Skin of body (tissue), 2 donors: Measurements from ENCODE around the gene ZBTB20. TPM values are rescaled to one million over a fixed set of nuclear protein-coding genes. Genes with fewer than 3 reads are reported as not detected.

Experiments
- DNase-seq: peaks from one replicate; lab custom pipeline; 2025; lab: John Stamatoyannopoulos, UW
- total RNA-seq: library from RNA; depleted of rRNA; stranded (reverse); fragments of >200 nt; gene quantifications from one replicate; pipeline ENCODE4 v1.2.3, GENCODE V29; 2014

Gene ZBTB20
- total RNA-seq, 1 donor from 2014 or later = 45.8 TPM

DNA sequence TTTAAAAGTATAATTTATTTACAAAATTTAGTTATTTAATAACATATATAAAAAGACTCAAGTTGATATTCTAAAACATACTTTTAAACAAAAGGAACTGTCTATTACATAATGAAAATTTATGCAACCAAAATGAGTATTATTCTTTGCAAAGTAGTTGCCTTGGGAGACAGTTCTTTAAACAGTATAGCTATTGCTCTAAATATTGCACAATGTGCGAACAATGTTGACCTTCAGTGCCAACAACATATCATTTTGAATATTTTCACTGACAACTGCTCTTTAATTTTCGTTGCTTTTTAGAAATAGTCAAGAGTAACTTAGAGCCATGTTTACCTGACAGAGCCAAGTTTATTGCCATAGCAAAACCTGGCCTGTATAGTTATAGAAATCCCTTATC, 124.9 kb downstream of the ZBTB20 start:
- no peak for DNase-seq

GRCh38 chr3:115021061-115021460, 126.0 kb downstream of the ZBTB20 start:
- DNase-seq = no peak

DNA sequence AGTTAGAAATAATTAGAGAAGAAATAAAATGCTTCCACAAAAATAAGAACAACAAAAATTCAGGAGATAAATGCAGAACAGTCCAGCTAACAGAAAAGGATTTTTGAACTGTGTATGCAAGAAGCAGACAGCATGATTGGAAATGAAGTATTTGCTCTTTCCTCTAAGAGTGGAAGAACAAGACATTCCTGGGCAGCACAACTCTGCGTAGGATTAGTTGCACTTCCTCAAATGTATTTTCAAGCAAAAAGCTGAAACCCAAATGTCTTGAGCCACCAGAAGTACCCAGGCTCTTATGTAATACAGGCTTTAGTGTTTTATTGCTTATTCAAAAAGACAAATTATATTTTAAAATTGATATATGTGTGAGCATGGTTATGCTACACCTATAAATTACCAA, 127.2 kb downstream of the ZBTB20 start:
- no peak for DNase-seq

- no peak for DNase-seq
Observed at GRCh38 chr3:115018694-115019093, 128.4 kb downstream of the ZBTB20 start.

DNA sequence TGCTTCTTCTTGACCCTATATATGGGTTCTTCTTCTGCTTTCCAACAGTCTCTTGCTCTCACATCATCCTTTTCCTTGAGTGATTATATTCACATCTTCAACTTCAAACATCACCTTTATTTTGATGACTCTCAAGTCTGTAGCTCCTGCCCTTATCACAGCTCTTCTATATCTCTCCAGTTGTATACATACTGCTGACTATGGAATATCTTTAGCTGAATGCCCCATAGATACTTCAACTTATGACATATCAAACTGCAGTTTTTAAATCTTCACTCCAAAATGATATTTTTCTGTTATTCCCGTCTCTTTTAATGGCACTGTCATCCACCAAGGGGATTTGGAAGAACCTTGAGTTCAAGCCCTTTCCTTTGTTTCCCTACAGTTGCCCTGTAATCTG, 139.1 kb downstream of the ZBTB20 start:
- DNase-seq = no peak

- DNase-seq = no peak
Observed at GRCh38 chr3:115004201-115005140, 142.6 kb downstream of the ZBTB20 start.

DNA sequence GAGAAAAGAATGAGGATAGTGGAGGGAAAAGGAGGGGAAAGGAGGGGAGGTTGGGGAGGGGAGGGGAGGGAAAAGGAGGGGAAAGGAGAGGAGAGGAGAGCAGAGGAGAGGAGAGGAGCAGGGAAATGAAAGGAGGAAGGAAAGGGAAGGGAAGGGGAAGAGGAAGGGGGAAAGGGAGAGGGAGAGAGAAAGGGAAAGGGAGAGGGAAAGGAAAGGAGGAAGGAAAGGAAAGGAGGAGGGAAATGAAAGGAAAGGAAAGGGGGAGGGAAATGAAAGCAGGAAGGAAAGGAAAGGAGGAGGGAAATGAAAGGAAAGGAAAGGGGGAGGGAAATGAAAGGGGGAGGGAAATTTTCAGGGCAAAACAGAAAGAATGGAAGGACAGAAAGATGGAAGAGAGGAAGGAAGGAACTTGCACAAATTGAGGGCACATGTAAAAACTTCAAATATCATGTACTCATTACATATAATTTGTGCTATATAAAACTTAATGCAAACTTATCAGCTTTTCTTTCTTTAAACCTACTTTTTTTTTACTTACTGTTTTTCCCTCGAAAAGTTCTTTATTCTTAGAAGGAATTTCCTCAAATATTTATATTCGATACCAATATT, 148.0 kb downstream of the ZBTB20 start:
- no peak for DNase-seq

GRCh38 chr3:114994554-114995341, 152.3 kb downstream of the ZBTB20 start:
- no peak for DNase-seq

GRCh38 chr3:114985776-114986175, 161.3 kb downstream of the ZBTB20 start:
- no peak for DNase-seq

- no peak for DNase-seq
Observed at GRCh38 chr3:114983248-114983647, 163.8 kb downstream of the ZBTB20 start.

DNA sequence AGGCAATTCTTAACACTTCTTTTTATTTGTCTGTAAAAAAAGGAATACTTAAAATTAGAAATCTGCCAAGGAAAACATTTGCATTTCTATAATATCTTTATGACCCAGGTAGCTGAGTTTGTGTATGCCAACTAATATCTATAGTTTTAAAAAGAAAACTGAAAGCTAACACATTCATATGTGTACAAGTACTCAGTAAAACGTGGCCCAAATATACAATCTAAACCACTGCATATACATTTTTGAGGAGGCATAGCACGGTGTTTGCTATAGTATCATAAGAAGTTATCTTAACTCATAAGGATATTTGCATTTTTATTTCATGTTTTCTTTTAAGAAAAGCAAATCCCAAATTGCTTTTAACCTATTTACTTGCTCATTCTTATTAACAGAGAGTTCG, 172.7 kb downstream of the ZBTB20 start:
- DNase-seq = no peak

DNA sequence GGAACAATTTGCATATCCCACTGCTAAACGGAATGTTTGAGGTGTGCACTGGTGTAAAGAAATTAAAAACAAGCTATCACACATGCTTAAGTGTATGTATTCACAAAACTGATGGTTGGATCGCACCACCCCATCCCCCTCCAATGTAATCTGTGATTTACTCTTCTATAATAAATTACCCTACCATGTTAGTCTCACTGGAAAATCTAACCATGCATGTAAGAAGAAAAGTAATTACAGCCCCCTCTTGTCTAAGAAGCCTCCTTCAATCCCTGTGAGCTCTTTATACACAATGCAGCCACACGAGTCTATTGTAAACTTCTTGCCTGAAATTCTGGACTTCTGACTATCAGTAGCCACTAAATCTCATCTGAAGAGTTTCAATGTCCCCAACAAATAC, 173.6 kb downstream of the ZBTB20 start:
- DNase-seq = no peak

DNA sequence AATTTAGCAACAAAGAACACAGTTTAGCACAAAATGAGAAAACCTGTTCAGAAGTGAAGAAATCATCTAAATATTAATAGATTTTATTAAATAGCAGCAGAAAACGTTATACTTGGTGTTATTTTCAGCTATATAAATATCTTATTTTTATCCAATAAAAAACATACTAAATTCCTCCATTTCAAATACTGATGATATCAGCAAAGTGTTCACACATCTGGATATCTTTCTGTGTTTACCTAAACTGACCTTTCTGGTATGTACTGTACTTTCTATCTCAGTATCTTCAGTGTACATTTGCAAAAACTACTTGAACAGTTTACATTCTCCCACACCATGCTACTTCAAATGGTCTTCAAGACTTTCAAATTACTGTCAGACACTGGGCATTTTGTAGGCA, 179.9 kb downstream of the ZBTB20 start:
- DNase-seq = no peak

GRCh38 chr3:114962189-114962588, 184.9 kb downstream of the ZBTB20 start:
- no peak for DNase-seq

DNA sequence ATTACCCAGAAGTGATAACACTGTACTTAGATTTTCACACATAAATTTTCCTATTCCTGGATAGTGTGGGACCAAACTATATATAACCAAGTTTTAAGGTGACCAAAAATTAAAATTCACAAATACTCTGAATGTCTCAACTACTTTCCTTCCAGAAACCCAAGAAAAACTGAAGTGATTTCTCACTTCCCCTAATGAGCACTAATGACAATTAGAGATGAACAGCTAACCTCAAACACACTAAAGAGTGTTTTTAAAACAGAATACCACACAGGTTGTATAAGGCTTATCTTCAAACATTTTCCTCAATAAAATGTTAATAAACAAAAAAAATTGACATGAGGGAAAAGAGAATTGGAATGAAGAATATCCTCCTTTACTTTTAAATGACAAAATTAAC, 188.2 kb downstream of the ZBTB20 start:
- DNase-seq = no peak

DNA sequence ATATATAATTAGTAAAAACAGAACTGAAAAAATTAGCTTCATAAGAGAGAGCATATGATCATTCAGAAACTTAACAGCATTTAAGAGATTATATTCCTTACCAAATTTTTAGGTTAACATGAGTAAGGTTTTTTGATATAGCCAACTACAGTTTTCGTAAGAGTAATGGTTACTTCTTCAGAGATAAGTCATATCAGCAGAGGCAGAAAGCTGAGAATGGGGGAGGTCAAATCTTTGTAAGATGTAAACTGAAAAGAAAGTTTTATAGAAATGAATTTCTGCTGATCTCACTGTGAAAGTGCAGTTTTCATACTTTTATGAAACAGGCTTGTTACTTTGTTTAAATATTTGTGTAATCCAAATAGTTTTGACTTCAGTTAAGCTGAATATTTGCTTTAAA, 193.3 kb downstream of the ZBTB20 start:
- no peak for DNase-seq

GRCh38 chr3:114953215-114953799, 193.8 kb downstream of the ZBTB20 start:
- DNase-seq = no peak

GRCh38 chr3:114942773-114943172, 204.3 kb downstream of the ZBTB20 start:
- no peak for DNase-seq

GRCh38 chr3:114941626-114942309, 205.3 kb downstream of the ZBTB20 start:
- DNase-seq = no peak

DNA sequence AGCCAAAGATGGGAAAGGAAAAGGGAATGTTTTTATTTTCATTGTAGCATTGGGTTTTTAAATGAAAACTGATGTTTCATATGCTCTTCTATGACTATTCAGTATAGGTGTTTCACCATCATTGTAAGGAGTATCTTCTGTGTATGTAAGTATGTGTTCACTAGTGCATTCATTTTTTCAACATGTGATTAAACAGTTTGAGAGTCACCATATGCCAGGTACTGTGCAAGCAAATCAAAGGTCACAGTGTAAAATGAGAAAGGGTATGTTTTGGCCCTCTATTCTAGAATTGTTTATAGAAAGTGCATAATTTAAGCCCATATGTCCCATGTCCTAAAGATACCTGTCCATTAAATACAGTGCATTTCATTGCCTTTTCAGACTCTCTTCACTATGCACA, 207.2 kb downstream of the ZBTB20 start:
- no peak for DNase-seq

GRCh38 chr3:114933407-114933806, 213.7 kb downstream of the ZBTB20 start:
- DNase-seq = no peak
